Colonic mucosa (tissue), 4 donors: ENCODE measurements around the gene SALL2. TPM values are rescaled to one million over a fixed set of nuclear protein-coding genes. Genes with fewer than 3 reads are reported as not detected.

Experiments used
- DNase-seq: peaks from one replicate; pipeline ENCODE4 v3.0.0-alpha.2; 2020
- H3K27ac ChIP-seq: fragments of 200-600 bp; one replicate; pipeline ENCODE4 v1.8.0; 2021
- H3K27me3 ChIP-seq: fragments of 200-600 bp; one replicate; pipeline ENCODE4 v1.8.0; 2021
- H3K36me3 ChIP-seq: fragments of 200-600 bp; one replicate; pipeline ENCODE4 v1.8.0; 2021
- H3K4me1 ChIP-seq: fragments of 200-600 bp; one replicate; pipeline ENCODE4 v1.8.0; 2021; ENCODE audit warnings: mild to moderate bottlenecking
- H3K4me3 ChIP-seq: fragments of 200-600 bp; one replicate; pipeline ENCODE4 v1.8.0; 2021
- H3K9ac ChIP-seq, 2 donors: one replicate each; pipeline ENCODE4 v1.7.0; 2013; ENCODE audit warnings: control low read depth in 2 of 2, low read depth in 2 of 2, low read length in 2 of 2
- H3K9me3 ChIP-seq: fragments of 200-600 bp; one replicate; pipeline ENCODE4 v1.8.0; 2021
- CTCF ChIP-seq: fragments of 200-600 bp; IDR thresholded peaks from one replicate; pipeline ENCODE4 v1.8.0; 2022; ENCODE audit warnings: antibody characterized with exemption, mild to moderate bottlenecking
- intact Hi-C: fragments of 100-400 bp; cut with DNase I; formaldehyde crosslinking; loops from one replicate; pipeline ENCODE4 v1.14.1; 2022
- total RNA-seq, 2 donors: library from RNA; stranded (reverse); fragmentation: NEBNext Ultra II Directional in 1 of 2; extraction: Animal tissue kit (Norgen Biotek cat#: 25700) in 1 of 2; gene quantifications; one replicate each; pipeline ENCODE4 v1.2.1, GENCODE V29; 2021
- donor health status: healthy.
- donor health status: DM: no; HTN: no; CAD: no.
- donor health status: DM: no; HTN: no; CAD: no.

SALL2 gene
- total RNA-seq: 1 to 10 TPM; 1.7 to 2.4 TPM

DNA sequence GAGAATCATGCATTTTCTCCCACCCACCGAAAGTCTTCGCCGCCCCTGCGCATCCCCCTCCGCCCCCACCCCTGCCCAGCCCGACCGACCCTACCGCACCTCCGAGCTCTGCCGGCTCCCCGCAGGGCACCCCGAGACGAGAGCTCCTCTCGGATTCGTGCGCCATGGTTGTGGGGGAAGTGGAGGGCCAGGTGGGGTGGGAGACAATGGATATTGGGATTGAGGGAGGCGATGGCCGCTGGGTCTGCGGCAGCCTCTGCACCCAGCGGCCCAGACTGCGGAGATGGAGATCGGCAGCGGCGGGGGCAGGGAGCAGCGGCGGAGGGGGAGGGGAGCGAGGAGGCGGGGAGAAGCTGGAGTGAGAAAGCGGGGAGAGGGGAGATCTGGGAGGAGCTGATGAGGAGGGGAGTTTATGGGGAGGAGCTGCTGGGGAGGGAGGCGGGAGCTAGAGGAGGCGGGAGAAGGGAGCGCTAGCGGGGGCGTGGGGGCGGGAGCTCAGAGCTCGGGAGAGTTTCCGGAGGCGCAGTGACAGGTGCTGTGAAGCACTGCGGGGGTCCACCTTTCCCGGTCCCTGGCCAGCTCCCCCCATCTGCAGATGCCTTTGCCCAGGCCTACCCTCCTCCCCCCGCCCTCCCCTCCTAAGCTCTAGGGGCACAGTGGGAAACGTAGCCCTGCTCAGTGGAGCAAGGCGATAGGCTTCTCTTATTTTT, at the start of gene SALL2:
SALL2 (minus strand) TSS at position 385 of the 710 bp plus-strand sequence; CDS start at position 166, 219 bp downstream.
- intact Hi-C loops: no loop called here
- peak; percentile 67 for DNase-seq

DNA sequence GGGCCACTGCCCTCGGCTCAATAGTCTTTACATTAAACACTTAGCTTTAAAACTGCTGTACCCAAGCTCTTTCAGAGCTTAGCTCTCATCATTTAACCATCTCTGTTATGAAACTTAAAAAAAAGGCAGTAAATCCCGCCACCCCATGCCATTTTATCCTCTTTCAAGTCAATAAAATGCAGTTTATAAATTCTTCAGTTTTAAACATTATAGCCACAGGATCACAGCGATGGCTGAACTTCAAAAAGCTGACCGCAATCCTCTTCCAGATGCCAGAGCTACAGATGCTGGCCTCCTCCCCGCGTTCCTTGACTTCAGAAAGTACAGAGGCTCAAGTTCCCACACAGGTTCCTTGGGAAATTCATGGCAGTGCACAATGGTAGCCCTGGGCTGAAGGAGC, 49.5 kb upstream of the SALL2 start:
- Histone ChIP-seq H3K9ac (no peak overlapping the region), H3K4me3 (no peak overlapping the region), H3K9me3 (no peaks in the 10 kb centered on the region), H3K27me3 (no peaks in the 10 kb centered on the region), H3K27ac (no peak overlapping the region), H3K4me1 (no peaks in the 10 kb centered on the region), H3K36me3 (no peaks in the 10 kb centered on the region)
- intact Hi-C loops: no loop called here
- TF ChIP-seq CTCF: no peak
- no peak for DNase-seq

More for the DNA sequence above, at the start of gene SALL2:
- Histone ChIP-seq H3K9me3 (no peaks in the 10 kb centered on the region), H3K4me3 (peak within 1 kb of the TSS; percentile 45), H3K27ac (no peak within 1 kb of the TSS), H3K9ac (peak within 1 kb of the TSS; percentile 35 to 73), H3K36me3 (no peaks in the 10 kb centered on the region), H3K4me1 (no peaks in the 10 kb centered on the region), H3K27me3 (no peaks in the 10 kb centered on the region)
- TF ChIP-seq CTCF: no peak

DNA sequence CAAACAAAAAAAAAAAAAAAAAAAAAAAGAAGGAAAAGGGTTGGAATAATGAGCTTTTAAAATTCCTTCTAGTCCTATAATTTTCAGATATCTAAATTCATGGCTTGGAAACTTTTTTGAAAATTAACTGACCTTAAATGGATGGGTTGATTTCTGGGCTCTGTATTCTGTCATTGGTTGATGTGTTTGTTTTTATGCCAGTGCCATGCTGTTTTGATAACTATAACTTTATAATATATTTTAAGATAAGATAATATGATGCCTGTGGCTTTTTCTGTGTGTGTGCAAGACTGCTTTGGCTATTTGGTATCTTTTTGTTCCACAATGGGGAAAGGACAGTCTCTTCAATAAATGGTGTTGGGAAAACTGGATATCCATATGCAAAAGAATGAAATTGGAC, 46.5 kb upstream of the SALL2 start:
- H3K4me3 ChIP-seq: no peak overlapping the region
- H3K9me3 ChIP-seq: no peaks in the 10 kb centered on the region
- TF ChIP-seq CTCF: no peak
- no peaks in the 10 kb centered on the region for H3K4me1 ChIP-seq
- H3K36me3 ChIP-seq: no peaks in the 10 kb centered on the region
- DNase-seq: no peak
- H3K27me3 ChIP-seq: no peaks in the 10 kb centered on the region
- intact Hi-C loops: no loop called here
- no peak overlapping the region for H3K9ac ChIP-seq
- H3K27ac ChIP-seq: no peak overlapping the region

DNA sequence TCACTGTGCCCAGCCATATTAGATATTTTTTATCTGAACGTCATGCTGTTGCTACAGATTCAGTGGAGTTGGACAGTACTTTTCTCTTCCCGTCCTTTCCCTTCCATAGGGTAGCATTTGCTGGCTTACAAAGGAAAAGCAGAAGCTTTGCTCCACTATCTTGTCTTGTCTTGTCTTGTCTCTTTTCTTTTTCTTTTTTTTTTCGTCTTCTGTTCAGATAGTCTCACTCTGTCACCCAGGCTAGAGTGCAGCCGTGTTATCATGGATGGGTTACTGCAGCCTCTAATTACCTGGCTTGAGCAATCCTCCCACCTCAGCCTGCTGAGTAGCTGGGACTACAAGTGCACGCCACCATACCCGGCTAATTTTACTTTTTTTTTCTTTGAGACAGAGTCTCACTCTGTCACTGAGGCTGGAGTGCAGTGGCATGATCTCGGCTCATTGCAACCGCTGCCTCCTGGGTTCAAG, 32.6 kb upstream of the SALL2 start:
- no peak overlapping the region for H3K9ac ChIP-seq
- no peaks in the 10 kb centered on the region for H3K36me3 ChIP-seq
- no peaks in the 10 kb centered on the region for H3K27me3 ChIP-seq
- no peaks in the 10 kb centered on the region for H3K9me3 ChIP-seq
- H3K27ac ChIP-seq: no peak overlapping the region
- no peaks in the 10 kb centered on the region for H3K4me1 ChIP-seq
- DNase-seq: no peak
- no peak for TF ChIP-seq CTCF
- H3K4me3 ChIP-seq: no peak overlapping the region
- intact Hi-C loops: loop anchor here (5.0 kb wide), 1 partner anchor 61 kb away; no protein-coding TSS in a partner anchor

DNA sequence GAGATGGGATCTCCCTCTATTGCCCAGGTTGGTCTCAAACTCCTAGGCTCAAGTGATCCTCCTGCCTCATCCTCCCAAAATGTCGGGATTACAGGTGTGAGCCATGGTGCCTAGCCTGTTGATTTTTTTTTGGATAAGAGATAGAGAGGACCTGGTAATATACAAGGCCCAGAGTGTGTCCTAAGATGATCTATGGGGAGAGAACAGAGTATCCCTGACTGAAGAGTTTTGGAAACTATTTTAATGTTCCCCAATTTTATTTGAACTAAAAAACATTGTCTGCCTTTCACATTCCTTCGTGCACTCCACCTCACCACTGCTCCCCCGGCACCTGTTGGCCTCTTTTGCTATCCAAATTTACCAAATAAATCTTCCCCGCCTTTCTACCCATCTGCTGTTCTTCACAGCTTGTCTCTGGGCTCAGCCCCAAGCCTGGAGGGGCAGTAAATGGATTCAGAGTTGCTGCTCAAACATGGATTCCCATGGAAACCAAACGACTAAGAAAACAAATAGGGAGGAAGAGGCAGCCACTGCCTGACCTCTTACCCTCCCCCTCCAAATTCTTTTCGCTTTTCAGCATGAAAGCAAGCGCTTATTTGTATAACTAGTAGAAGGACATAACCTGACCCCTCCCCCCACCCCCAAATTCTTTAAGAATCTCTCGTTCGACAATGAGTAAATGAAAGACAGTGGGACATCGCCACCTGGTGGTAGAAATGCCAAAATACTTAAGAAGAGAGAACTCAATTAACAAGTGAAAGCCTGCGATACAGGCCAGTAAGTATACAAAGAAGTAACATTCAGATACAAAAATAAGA, 31.1 kb upstream of the SALL2 start:
- intact Hi-C loops: loop anchor here (5.0 kb wide), 1 partner anchor 60 kb away; no protein-coding TSS in a partner anchor
- H3K9ac ChIP-seq: peak overlapping the region in 1 of 2 donors; percentile 24
- peak; percentile 59 for TF ChIP-seq CTCF
- no peaks in the 10 kb centered on the region for H3K4me1 ChIP-seq
- DNase-seq: peak; percentile 82
- no peak overlapping the region for H3K27ac ChIP-seq
- no peaks in the 10 kb centered on the region for H3K36me3 ChIP-seq
- H3K4me3 ChIP-seq: no peak overlapping the region
- H3K27me3 ChIP-seq: no peaks in the 10 kb centered on the region
- no peaks in the 10 kb centered on the region for H3K9me3 ChIP-seq
